Activated CD4-positive, alpha-beta memory T cell treated with anti-CD3 and anti-CD28 coated beads, Interleukin-2, amount 10 ng/mL, durations not matched to agents 7 days and 5 days (primary cell): ENCODE results near the gene ZBTB49. TPM values are rescaled to one million over a fixed set of nuclear protein-coding genes. Genes with fewer than 3 reads are reported as not detected.

Experiments
- CTCF ChIA-PET: fragments of 350-600 bp; sonication (Branson Sonifier 250); formaldehyde crosslinking; loops from one replicate; lab custom pipeline; 2021; ENCODE audit warnings: antibody characterized with exemption, inconsistent platforms; lab: Charles Lee
- POLR2A ChIA-PET: fragments of 350-600 bp; sonication (Branson Sonifier 250); formaldehyde crosslinking; loops from one replicate; lab custom pipeline; 2021; ENCODE audit warnings: antibody characterized with exemption; lab: Charles Lee
- DNase-seq: peaks from one replicate; pipeline ENCODE4 v3.0.0-alpha.2; 2020
- H3K27ac Mint-ChIP-seq: one replicate; pipeline ENCODE4 v1.8.0; 2021; ENCODE audit warnings: mild to moderate bottlenecking, mixed read lengths
- H3K27me3 Mint-ChIP-seq: one replicate; pipeline ENCODE4 v1.8.0; 2021; ENCODE audit warnings: mixed read lengths
- H3K36me3 Mint-ChIP-seq: one replicate; pipeline ENCODE4 v1.8.0; 2021; ENCODE audit warnings: low read depth, mixed read lengths
- H3K4me1 Mint-ChIP-seq: one replicate; pipeline ENCODE4 v1.8.0; 2021; ENCODE audit warnings: mixed read lengths
- H3K4me3 Mint-ChIP-seq: one replicate; pipeline ENCODE4 v1.8.0; 2021; ENCODE audit warnings: mild to moderate bottlenecking, mixed read lengths
- H3K9me3 Mint-ChIP-seq: one replicate; pipeline ENCODE4 v1.8.0; 2021; ENCODE audit warnings: mixed read lengths
- total RNA-seq, 2 experiments: library from RNA; stranded (reverse); gene quantifications; one replicate each; pipeline ENCODE4 v1.2.3, GENCODE V29; 2021

The ZBTB49 gene
- total RNA-seq, 2 experiments from 2014 or later, result 6.6 to 7.4 TPM

- Mint-ChIP-seq H3K4me3 (no peak overlapping the region), H3K36me3 (peaks cover 16% of the 10 kb centered on the region), H3K4me1 (no peaks in the 10 kb centered on the region), H3K27ac (no peak overlapping the region), H3K9me3 (no peaks in the 10 kb centered on the region), H3K27me3 (no peaks in the 10 kb centered on the region)
- ChIA-PET POLR2A (no interaction called here), CTCF (interaction anchor here (1.0 to 1.8 kb wide), 2 partner anchors 16 to 56 kb away, joined by 3 to 4 read pairs; no protein-coding TSS in a partner anchor)
- DNase-seq, result no peak
Observed at GRCh38 chr4:4315461-4316149, 25.6 kb downstream of the ZBTB49 start.

GRCh38 chr4:4316150-4316495 lies 26.1 kb downstream of the ZBTB49 start:
- CTCF ChIA-PET, result interaction anchor here (1.8 kb wide), 1 partner anchor 16 kb away, joined by 4 read pairs; no protein-coding TSS in a partner anchor
- H3K27me3 Mint-ChIP-seq, result no peaks in the 10 kb centered on the region
- no peak overlapping the region for H3K4me3 Mint-ChIP-seq
- no peak overlapping the region for H3K27ac Mint-ChIP-seq
- DNase-seq, result no peak
- H3K9me3 Mint-ChIP-seq, result no peaks in the 10 kb centered on the region
- H3K4me1 Mint-ChIP-seq, result no peaks in the 10 kb centered on the region
- H3K36me3 Mint-ChIP-seq, result peaks cover 18% of the 10 kb centered on the region
- POLR2A ChIA-PET, result interaction anchor here (1.1 kb wide), 1 partner anchor 69 kb away, joined by 3 read pairs; the partner anchor contains the start of gene TMEM128

- DNase-seq, result no peak
- ChIA-PET CTCF (no interaction called here), POLR2A (interaction anchor here (1.1 kb wide), 1 partner anchor 70 kb away, joined by 3 read pairs; the partner anchor contains the start of gene TMEM128)
- Mint-ChIP-seq H3K9me3 (no peaks in the 10 kb centered on the region), H3K4me3 (no peak overlapping the region), H3K27ac (no peak overlapping the region), H3K4me1 (no peaks in the 10 kb centered on the region), H3K36me3 (peaks cover 25% of the 10 kb centered on the region), H3K27me3 (no peaks in the 10 kb centered on the region)
Observed at GRCh38 chr4:4317496-4318232, 27.6 kb downstream of the ZBTB49 start.

GRCh38 chr4:4320528-4320927 lies 30.5 kb downstream of the ZBTB49 start:
- no peak overlapping the region for H3K27ac Mint-ChIP-seq
- CTCF ChIA-PET, result interaction anchor here (1.0 kb wide), 1 partner anchor 65 kb away, joined by 3 read pairs; no protein-coding TSS in a partner anchor
- H3K27me3 Mint-ChIP-seq, result no peaks in the 10 kb centered on the region
- H3K9me3 Mint-ChIP-seq, result no peaks in the 10 kb centered on the region
- POLR2A ChIA-PET, result no interaction called here
- no peak for DNase-seq
- H3K4me1 Mint-ChIP-seq, result no peaks in the 10 kb centered on the region
- no peak overlapping the region for H3K4me3 Mint-ChIP-seq
- H3K36me3 Mint-ChIP-seq, result peaks cover 15% of the 10 kb centered on the region

- H3K27ac Mint-ChIP-seq, result no peak overlapping the region
- no peak overlapping the region for H3K4me3 Mint-ChIP-seq
- H3K9me3 Mint-ChIP-seq, result no peaks in the 10 kb centered on the region
- ChIA-PET CTCF (interaction anchor here (1.0 kb wide), 1 partner anchor 65 kb away, joined by 3 read pairs; no protein-coding TSS in a partner anchor), POLR2A (no interaction called here)
- peaks cover 12% of the 10 kb centered on the region for H3K36me3 Mint-ChIP-seq
- no peaks in the 10 kb centered on the region for H3K27me3 Mint-ChIP-seq
- no peak for DNase-seq
- no peaks in the 10 kb centered on the region for H3K4me1 Mint-ChIP-seq
Observed at GRCh38 chr4:4320951-4321714, 31.1 kb downstream of the ZBTB49 start.

GRCh38 chr4:4321951-4322688 lies 32.1 kb downstream of the ZBTB49 start:
- no peak overlapping the region for H3K27ac Mint-ChIP-seq
- H3K9me3 Mint-ChIP-seq, result no peaks in the 10 kb centered on the region
- CTCF ChIA-PET, result no interaction called here

GRCh38 chr4:4323705-4324534 lies 33.9 kb downstream of the ZBTB49 start:
- no peaks in the 10 kb centered on the region for H3K4me1 Mint-ChIP-seq
- H3K36me3 Mint-ChIP-seq, result peaks cover 10% of the 10 kb centered on the region
- ChIA-PET POLR2A (interaction anchor here (1.0 to 1.2 kb wide), 2 partner anchors 21 to 76 kb away, joined by 3 read pairs; partner anchors contain the start of gene TMEM128), CTCF (interaction anchor here (0.9 kb wide), 1 partner anchor 72 kb away, joined by 3 read pairs; no protein-coding TSS in a partner anchor)
- no peak overlapping the region for H3K4me3 Mint-ChIP-seq
- no peaks in the 10 kb centered on the region for H3K9me3 Mint-ChIP-seq
- H3K27ac Mint-ChIP-seq, result no peak overlapping the region
- H3K27me3 Mint-ChIP-seq, result no peaks in the 10 kb centered on the region
- no peak for DNase-seq

More at GRCh38 chr4:4321951-4322688, 32.1 kb downstream of the ZBTB49 start:
- POLR2A ChIA-PET, result no interaction called here
- DNase-seq, result no peak
- H3K36me3 Mint-ChIP-seq, result peaks cover 12% of the 10 kb centered on the region
- no peaks in the 10 kb centered on the region for H3K27me3 Mint-ChIP-seq
- no peak overlapping the region for H3K4me3 Mint-ChIP-seq
- no peaks in the 10 kb centered on the region for H3K4me1 Mint-ChIP-seq

GRCh38 chr4:4325321-4325720 lies 35.3 kb downstream of the ZBTB49 start:
- no peak for DNase-seq
- Mint-ChIP-seq H3K4me1 (no peaks in the 10 kb centered on the region), H3K27me3 (no peaks in the 10 kb centered on the region), H3K27ac (no peak overlapping the region), H3K9me3 (no peaks in the 10 kb centered on the region), H3K36me3 (peaks cover 10% of the 10 kb centered on the region), H3K4me3 (no peak overlapping the region)
- ChIA-PET POLR2A (interaction anchor here (1.2 kb wide), 1 partner anchor 77 kb away, joined by 3 read pairs; the partner anchor contains the start of gene TMEM128), CTCF (no interaction called here)

GRCh38 chr4:4326166-4326565 lies 36.1 kb downstream of the ZBTB49 start:
- H3K27me3 Mint-ChIP-seq, result no peaks in the 10 kb centered on the region
- DNase-seq, result no peak
- no peaks in the 10 kb centered on the region for H3K9me3 Mint-ChIP-seq
- H3K4me1 Mint-ChIP-seq, result no peaks in the 10 kb centered on the region
- POLR2A ChIA-PET, result no interaction called here
- H3K4me3 Mint-ChIP-seq, result no peak overlapping the region
- CTCF ChIA-PET, result no interaction called here
- peaks cover 7% of the 10 kb centered on the region for H3K36me3 Mint-ChIP-seq
- no peak overlapping the region for H3K27ac Mint-ChIP-seq

- DNase-seq, result no peak
- CTCF ChIA-PET, result interaction anchor here (0.8 to 1.1 kb wide), 3 partner anchors 12 to 76 kb away, joined by 3 read pairs; no protein-coding TSS in a partner anchor
- Mint-ChIP-seq H3K4me3 (no peak overlapping the region), H3K9me3 (no peaks in the 10 kb centered on the region), H3K27me3 (no peaks in the 10 kb centered on the region), H3K4me1 (no peaks in the 10 kb centered on the region), H3K36me3 (peaks cover under 1% of the 10 kb centered on the region), H3K27ac (no peak overlapping the region)
- POLR2A ChIA-PET, result no interaction called here
Observed at GRCh38 chr4:4327652-4328121, 37.6 kb downstream of the ZBTB49 start.

GRCh38 chr4:4328206-4328605 lies 38.2 kb downstream of the ZBTB49 start:
- Mint-ChIP-seq H3K9me3 (no peaks in the 10 kb centered on the region), H3K27ac (no peak overlapping the region), H3K4me1 (no peaks in the 10 kb centered on the region), H3K27me3 (no peaks in the 10 kb centered on the region), H3K4me3 (no peak overlapping the region), H3K36me3 (no peaks in the 10 kb centered on the region)
- no peak for DNase-seq
- ChIA-PET CTCF (interaction anchor here (0.8 to 0.9 kb wide), 2 partner anchors 42 to 76 kb away, joined by 3 read pairs; no protein-coding TSS in a partner anchor), POLR2A (no interaction called here)
